ENCODE data around the gene HOMER1.

- no peak for TF ChIP-seq CTCF (IDR thresholded peaks at IDR 0.05)
- no peak for TF ChIP-seq POLR2AphosphoS5 (IDR thresholded peaks at IDR 0.05; ENCODE audit: insufficient read depth in 1 of 2, low read depth in 1 of 2)
- no peak for TF ChIP-seq POLR2A (IDR thresholded peaks at IDR 0.05)
Observed at GRCh38 chr5:79349047-79349446, 164.9 kb downstream of the HOMER1 start.

All from vagina (tissue), 2 donors.